GM12878 (cell line): ENCODE results near the gene POU6F2. TPM values are rescaled to one million over a fixed set of nuclear protein-coding genes. Genes with fewer than 3 reads are reported as not detected.

Experiments
- ATAC-seq: fragments of 200-7000 bp; cut with Tn5 transposase; 3 replicates; pipeline ENCODE4 v1.9.1; 2020; ENCODE audit warnings: mild to moderate bottlenecking, moderate library complexity
- BruUV-seq: library from RNA; stranded (reverse); fragments of 400-500 nt; replicated peaks from 2 replicates; lab custom pipeline; 2021; lab: Mats Ljungman, UMichigan
- CTCF ChIA-PET: fragments of 300-600 bp; sonication (Branson Sonifier 250); formaldehyde crosslinking; extraction: SDS; loops from one replicate; lab custom pipeline; 2021; ENCODE audit warnings: inconsistent platforms; lab: Yijun Ruan, JAX
- POLR2A ChIA-PET: fragments of 350-600 bp; formaldehyde crosslinking; extraction: SDS; loops from one replicate; lab custom pipeline; 2021; ENCODE audit warnings: inconsistent platforms; lab: Charles Lee
- RAD21 ChIA-PET: fragments of 300-600 bp; sonication (Branson Sonifier 250); formaldehyde crosslinking; loops from one replicate; lab custom pipeline; 2023; ENCODE audit warnings: antibody characterized with exemption; ENCODE audit not compliant: unreplicated experiment; lab: Charles Lee
- SMC1A ChIA-PET: fragments of 300-600 bp; sonication (Branson Sonifier 250); formaldehyde crosslinking; loops from one replicate; lab custom pipeline; 2023; ENCODE audit not compliant: unreplicated experiment, uncharacterized antibody; lab: Charles Lee
- DNase-seq: peaks from one replicate; pipeline ENCODE4 v3.0.0-alpha.2; 2011; ENCODE audit warnings: low read depth, low spot score
- FAIRE-seq: peaks from 3 replicates; lab custom pipeline; 2011; peaks lifted over from hg19 to GRCh38; lab: Jason Lieb, UNC
- H2AFZ ChIP-seq: 2 replicates; pipeline ENCODE4 v1.6.0; 2011; ENCODE audit warnings: low read depth, low read length, control low read depth; ENCODE audit not compliant: control insufficient read depth
- H3K27ac ChIP-seq: 2 replicates; pipeline ENCODE4 v1.5.1; 2011; ENCODE audit warnings: control low read depth; ENCODE audit not compliant: control insufficient read depth, insufficient read depth
- H3K27me3 ChIP-seq, 2 experiments: replicated peaks in 1 of 2; 2 replicates each; pipeline versions ENCODE4 v1.6.0 to v1.6.1; 2011; ENCODE audit warnings: low read length in 1 of 2; ENCODE audit not compliant: control insufficient read depth in 2 of 2, insufficient read depth in 2 of 2
- H3K36me3 ChIP-seq, 2 experiments: 2 replicates each; pipeline ENCODE4 v1.5.1; 2011; ENCODE audit warnings: low read length in 1 of 2; ENCODE audit not compliant: control insufficient read depth in 2 of 2, insufficient read depth in 2 of 2
- H3K4me1 ChIP-seq: 2 replicates; pipeline ENCODE4 v1.6.1; 2011; ENCODE audit warnings: mild to moderate bottlenecking, low read length, moderate library complexity, mixed read lengths; ENCODE audit not compliant: control insufficient read depth, insufficient read depth
- H3K4me2 ChIP-seq: 2 replicates; pipeline ENCODE4 v1.6.0; 2011; ENCODE audit warnings: control low read depth; ENCODE audit not compliant: control insufficient read depth, insufficient read depth
- H3K4me3 ChIP-seq: fragments of 200-600 bp; sonication (generic); 2 replicates; pipeline ENCODE4 v1.5.1; 2016
- H3K79me2 ChIP-seq: 2 replicates; pipeline ENCODE4 v1.6.0; 2011; ENCODE audit warnings: low read length; ENCODE audit not compliant: control insufficient read depth, insufficient read depth
- H3K9ac ChIP-seq: 2 replicates; pipeline ENCODE4 v1.8.0; 2011; ENCODE audit warnings: low read length, control low read depth, mixed read lengths; ENCODE audit not compliant: control insufficient read depth, insufficient read depth
- H3K9me3 ChIP-seq: replicated peaks from 3 replicates; pipeline ENCODE4 v1.5.1; 2011; ENCODE audit warnings: mild to moderate bottlenecking, low read length; ENCODE audit not compliant: control insufficient read depth, insufficient read depth
- H4K20me1 ChIP-seq: 2 replicates; pipeline ENCODE4 v1.6.0; 2011; ENCODE audit not compliant: control insufficient read depth, insufficient read depth
- ASH2L ChIP-seq: fragments of 300-600, 200-600 bp; sonication (generic); IDR thresholded peaks from 2 replicates; pipeline ENCODE4 v1.6.1; 2017; ENCODE audit warnings: low read depth, mild to moderate bottlenecking, borderline replicate concordance
- CBX3 ChIP-seq: fragments of 200-600 bp; sonication (generic); IDR thresholded peaks from 2 replicates; pipeline ENCODE4 v1.6.1; 2016; ENCODE audit warnings: low read depth, borderline replicate concordance
- IKZF2 ChIP-seq, 2 experiments: fragments of 450-650 bp; IDR thresholded peaks; 2 replicates each; pipeline ENCODE4 v1.6.1; 2017; ENCODE audit warnings: mild to moderate bottlenecking in 2 of 2, moderate library complexity in 2 of 2
- IRF4 ChIP-seq: IDR thresholded peaks from 2 replicates; pipeline ENCODE4 v1.6.1; 2011; ENCODE audit warnings: low read depth, low read length
- MXI1 ChIP-seq: fragments of 150-350 bp; IDR thresholded peaks from 2 replicates; pipeline ENCODE4 v1.6.1; 2011; ENCODE audit warnings: low read depth, mild to moderate bottlenecking, inconsistent platforms, low read length, improper control_type of control experiment
- NFIC ChIP-seq: IDR thresholded peaks from 2 replicates; pipeline ENCODE4 v1.6.1; 2012; ENCODE audit warnings: low read depth, mild to moderate bottlenecking, inconsistent platforms, low read length, moderate library complexity
- SIN3A ChIP-seq: IDR thresholded peaks from 2 replicates; pipeline ENCODE4 v1.6.1; 2012; ENCODE audit warnings: low read depth, low read length, improper control_type of control experiment
- SP1 ChIP-seq: IDR thresholded peaks from one replicate; pipeline ENCODE4 v1.6.1; 2011; ENCODE audit warnings: low read depth, low read length
- TCF3 ChIP-seq: IDR thresholded peaks from 2 replicates; pipeline ENCODE4 v1.6.1; 2012; ENCODE audit warnings: low read depth, mild to moderate bottlenecking, low read length, borderline replicate concordance; ENCODE audit not compliant: insufficient read depth
- TCF7 ChIP-seq: IDR thresholded peaks from 2 replicates; pipeline ENCODE4 v1.6.1; 2014; ENCODE audit warnings: antibody characterized with exemption, borderline replicate concordance
- YY1 ChIP-seq: IDR thresholded peaks from 2 replicates; pipeline ENCODE4 v1.6.1; 2011; ENCODE audit warnings: low read depth, mild to moderate bottlenecking, low read length
- ZBTB4 ChIP-seq: fragments of 450-650 bp; formaldehyde crosslinking; IDR thresholded peaks from 2 replicates; pipeline ENCODE4 v1.4.0; 2022; ENCODE audit warnings: mild to moderate bottlenecking, moderate library complexity
- WGBS: methylation state at CpG from one replicate; pipeline ENCODE4 v1.1.6; 2016; ENCODE audit warnings: low lambda C conversion rate; ENCODE audit not compliant: insufficient replicate concordance, insufficient coverage; ENCODE audit errors: missing lambda C conversion rate; 5-methylcytosine and 5-hydroxymethylcytosine counted together
- in situ Hi-C: fragments of 300-500 bp; cut with MboI; formaldehyde crosslinking; loops from 9 replicates; pipeline ENCODE4 v1.14.3; 2018; ENCODE audit warnings: mixed read lengths
- intact Hi-C: fragments of 100-400 bp; cut with micrococcal nuclease; formaldehyde crosslinking; loops from one replicate; pipeline ENCODE4 v1.14.2; 2022; ENCODE audit not compliant: unreplicated experiment
- polyA plus RNA-seq, 11 experiments: library from polyadenylated mRNA; depleted of rRNA in 4 of 11; unstranded in 6 of 11; stranded (reverse) in 5 of 11; fragments of >200 nt; fragmentation: Nextera tagmentation in 4 of 11; fragmentation: Illumina TruSeq in 1 of 11; extraction: Ambion mirVana in 4 of 11; extraction: Trizol in 1 of 11; gene quantifications; 1 replicate in 1 of 11; 2 replicates in 10 of 11; pipeline versions ENCODE4 v1.2.1 to v1.2.3, GENCODE V29; 2011 to 2016; ENCODE audit warnings: inconsistent platforms in 2 of 11, missing spikeins in 2 of 11, low read depth in 1 of 11
- total RNA-seq, 4 experiments: library from RNA; depleted of rRNA in 3 of 4; stranded (reverse); fragments of >200 nt in 3 of 4; fragmentation: Illumina TruSeq in 1 of 4; extraction: Trizol in 1 of 4; gene quantifications; 2 replicates each; pipeline versions ENCODE4 v1.2.1 to v1.2.3, GENCODE V29; 2013 to 2021
- TF ChIP-seq, protein P1 (sequence below): IDR thresholded peaks from 2 replicates; pipeline ENCODE4 v1.6.1; 2012; ENCODE audit warnings: improper control_type of control experiment, low read depth, low read length; ENCODE audit not compliant: insufficient replicate concordance

The POU6F2 gene
- total and polyA plus RNA-seq, 10 of the 15 experiments (the other 5 are each of a cell fraction or from before 2014, with no cell fraction given), result 0.10 TPM; not detected in 9

- TF ChIP-seq ZBTB4 (CRISPR knock-in tag), result no peak
- TF ChIP-seq SP1, result no peak
These were observed 474.2 kb downstream of the POU6F2 start (continued) for GRCh38 chr7:39451901-39452300.

- intact Hi-C loops, result loop anchor here (1.0 kb wide), 1 partner anchor 66 kb away; no protein-coding TSS in a partner anchor
- H3K79me2 ChIP-seq, result no peaks in the 10 kb centered on the region
- no peak overlapping the region for H3K9ac ChIP-seq
- peak; percentile 95 for ATAC-seq
- DNase-seq, result peak; percentile 23
- in situ Hi-C loops, result no loop called here
- peaks cover 0 to 6% of the 10 kb centered on the region in 2 experiments; a peak in 1 of 4 replicates for H3K27me3 ChIP-seq
- no TSS peak for BruUV-seq
- H3K4me3 ChIP-seq, result no peak overlapping the region
- H3K4me2 ChIP-seq, result no peak overlapping the region
- ChIA-PET RAD21 (interaction anchor here (0.6 to 1.6 kb wide), 7 partner anchors 9 to 381 kb away, joined by 3 to 5 read pairs (median 4); no protein-coding TSS in a partner anchor), POLR2A (no interaction called here), SMC1A (interaction anchor here (0.7 to 2.3 kb wide), 18 partner anchors 9 to 359 kb away, joined by 3 to 16 read pairs (median 3); no protein-coding TSS in a partner anchor), CTCF (interaction anchor here (0.6 to 4.3 kb wide), 34 partner anchors 9 to 523 kb away, joined by 3 to 30 read pairs (median 4); no protein-coding TSS in a partner anchor)
- H3K36me3 ChIP-seq, result no peaks in the 10 kb centered on the region
- 19% methylated on average over 5 of the region's 5 CpGs for WGBS
- no peaks in the 10 kb centered on the region for H3K4me1 ChIP-seq
- no peaks in the 10 kb centered on the region for H3K9me3 ChIP-seq
- peak; percentile 95 for FAIRE-seq
- no peak overlapping the region for H3K27ac ChIP-seq
- no peak overlapping the region for H2AFZ ChIP-seq
- H4K20me1 ChIP-seq, result no peaks in the 10 kb centered on the region
- TF ChIP-seq MXI1 (no peak), YY1 (0 out of 2 replicates have a peak, but pooled peaks have one; percentile 13), NFIC (no peak), IRF4 (0 out of 2 replicates have a peak, but pooled peaks have one; percentile 14), SIN3A (no peak), CBX3 (no peak), ASH2L (no peak), TCF3 (no peak), IKZF2 (IDR thresholded peaks at IDR 0.05) (no peak), TCF7 (no peak)
- TF ChIP-seq, protein P1, sequence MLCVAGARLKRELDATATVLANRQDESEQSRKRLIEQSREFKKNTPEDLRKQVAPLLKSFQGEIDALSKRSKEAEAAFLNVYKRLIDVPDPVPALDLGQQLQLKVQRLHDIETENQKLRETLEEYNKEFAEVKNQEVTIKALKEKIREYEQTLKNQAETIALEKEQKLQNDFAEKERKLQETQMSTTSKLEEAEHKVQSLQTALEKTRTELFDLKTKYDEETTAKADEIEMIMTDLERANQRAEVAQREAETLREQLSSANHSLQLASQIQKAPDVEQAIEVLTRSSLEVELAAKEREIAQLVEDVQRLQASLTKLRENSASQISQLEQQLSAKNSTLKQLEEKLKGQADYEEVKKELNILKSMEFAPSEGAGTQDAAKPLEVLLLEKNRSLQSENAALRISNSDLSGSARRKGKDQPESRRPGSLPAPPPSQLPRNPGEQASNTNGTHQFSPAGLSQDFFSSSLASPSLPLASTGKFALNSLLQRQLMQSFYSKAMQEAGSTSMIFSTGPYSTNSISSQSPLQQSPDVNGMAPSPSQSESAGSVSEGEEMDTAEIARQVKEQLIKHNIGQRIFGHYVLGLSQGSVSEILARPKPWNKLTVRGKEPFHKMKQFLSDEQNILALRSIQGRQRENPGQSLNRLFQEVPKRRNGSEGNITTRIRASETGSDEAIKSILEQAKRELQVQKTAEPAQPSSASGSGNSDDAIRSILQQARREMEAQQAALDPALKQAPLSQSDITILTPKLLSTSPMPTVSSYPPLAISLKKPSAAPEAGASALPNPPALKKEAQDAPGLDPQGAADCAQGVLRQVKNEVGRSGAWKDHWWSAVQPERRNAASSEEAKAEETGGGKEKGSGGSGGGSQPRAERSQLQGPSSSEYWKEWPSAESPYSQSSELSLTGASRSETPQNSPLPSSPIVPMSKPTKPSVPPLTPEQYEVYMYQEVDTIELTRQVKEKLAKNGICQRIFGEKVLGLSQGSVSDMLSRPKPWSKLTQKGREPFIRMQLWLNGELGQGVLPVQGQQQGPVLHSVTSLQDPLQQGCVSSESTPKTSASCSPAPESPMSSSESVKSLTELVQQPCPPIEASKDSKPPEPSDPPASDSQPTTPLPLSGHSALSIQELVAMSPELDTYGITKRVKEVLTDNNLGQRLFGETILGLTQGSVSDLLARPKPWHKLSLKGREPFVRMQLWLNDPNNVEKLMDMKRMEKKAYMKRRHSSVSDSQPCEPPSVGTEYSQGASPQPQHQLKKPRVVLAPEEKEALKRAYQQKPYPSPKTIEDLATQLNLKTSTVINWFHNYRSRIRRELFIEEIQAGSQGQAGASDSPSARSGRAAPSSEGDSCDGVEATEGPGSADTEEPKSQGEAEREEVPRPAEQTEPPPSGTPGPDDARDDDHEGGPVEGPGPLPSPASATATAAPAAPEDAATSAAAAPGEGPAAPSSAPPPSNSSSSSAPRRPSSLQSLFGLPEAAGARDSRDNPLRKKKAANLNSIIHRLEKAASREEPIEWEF, result no peak
These were observed 476.1 kb downstream of the POU6F2 start for GRCh38 chr7:39453743-39454355.
